COR-L47 (cell line): ENCODE measurements around the gene NECAB2.
"Not testable (repeated sequence)": the region's sequence is repeated elsewhere in the genome, so short reads cannot be mapped to it uniquely, and the experiment has no call there.

ENCODE experiments used
- DNase-seq: peaks from one replicate; lab custom pipeline; 2025; lab: John Stamatoyannopoulos, UW

The NECAB2 gene

DNA sequence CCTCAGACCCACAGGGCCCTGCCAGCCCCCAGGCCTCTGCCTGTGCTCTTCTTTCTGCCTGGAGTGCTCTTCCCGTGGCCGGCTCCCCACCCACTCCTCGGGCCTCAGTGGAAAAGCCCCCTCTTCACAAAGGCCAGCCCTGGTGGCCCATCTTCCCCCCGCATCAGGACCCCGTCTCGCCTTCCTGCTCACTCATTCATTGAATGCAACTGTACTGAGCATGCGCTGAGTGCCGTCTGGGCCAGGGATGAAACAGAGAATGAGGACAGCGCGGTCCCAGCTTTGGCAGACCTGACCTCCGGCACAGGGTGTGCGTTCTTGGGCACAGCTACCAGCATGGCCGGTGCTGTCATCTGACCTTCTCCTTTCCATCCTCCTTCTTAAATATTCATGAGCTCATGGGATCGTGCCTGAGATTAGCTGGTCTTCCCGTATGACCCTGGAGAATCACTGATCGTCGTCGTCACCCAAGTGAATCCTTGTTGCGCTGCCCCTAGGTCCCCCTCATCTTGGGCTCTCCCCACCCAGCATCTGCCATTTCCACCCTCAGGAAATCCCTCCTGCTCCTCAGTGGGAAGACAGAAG, 31.4 kb upstream of the NECAB2 start:
- no peak for DNase-seq

DNA sequence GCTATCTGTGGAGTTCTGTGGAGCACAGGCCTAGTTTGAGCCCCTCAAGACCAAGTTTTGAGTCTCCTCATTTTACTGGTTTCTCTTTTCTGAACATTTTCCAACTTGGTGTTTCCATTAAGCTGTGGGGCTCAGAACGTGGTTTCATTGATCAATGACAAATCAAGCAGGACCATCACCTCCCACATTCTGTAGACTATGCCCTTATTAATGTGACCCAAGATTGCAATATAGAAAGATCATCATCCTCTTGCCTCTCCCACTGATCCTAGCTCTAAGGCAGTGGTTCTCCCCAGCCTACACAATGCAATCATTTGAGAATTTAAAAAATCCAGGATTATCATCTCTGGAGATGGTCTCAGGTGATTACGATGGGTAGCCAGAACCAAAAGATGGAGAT, 30.8 kb upstream of the NECAB2 start:
- no peak for DNase-seq

DNA sequence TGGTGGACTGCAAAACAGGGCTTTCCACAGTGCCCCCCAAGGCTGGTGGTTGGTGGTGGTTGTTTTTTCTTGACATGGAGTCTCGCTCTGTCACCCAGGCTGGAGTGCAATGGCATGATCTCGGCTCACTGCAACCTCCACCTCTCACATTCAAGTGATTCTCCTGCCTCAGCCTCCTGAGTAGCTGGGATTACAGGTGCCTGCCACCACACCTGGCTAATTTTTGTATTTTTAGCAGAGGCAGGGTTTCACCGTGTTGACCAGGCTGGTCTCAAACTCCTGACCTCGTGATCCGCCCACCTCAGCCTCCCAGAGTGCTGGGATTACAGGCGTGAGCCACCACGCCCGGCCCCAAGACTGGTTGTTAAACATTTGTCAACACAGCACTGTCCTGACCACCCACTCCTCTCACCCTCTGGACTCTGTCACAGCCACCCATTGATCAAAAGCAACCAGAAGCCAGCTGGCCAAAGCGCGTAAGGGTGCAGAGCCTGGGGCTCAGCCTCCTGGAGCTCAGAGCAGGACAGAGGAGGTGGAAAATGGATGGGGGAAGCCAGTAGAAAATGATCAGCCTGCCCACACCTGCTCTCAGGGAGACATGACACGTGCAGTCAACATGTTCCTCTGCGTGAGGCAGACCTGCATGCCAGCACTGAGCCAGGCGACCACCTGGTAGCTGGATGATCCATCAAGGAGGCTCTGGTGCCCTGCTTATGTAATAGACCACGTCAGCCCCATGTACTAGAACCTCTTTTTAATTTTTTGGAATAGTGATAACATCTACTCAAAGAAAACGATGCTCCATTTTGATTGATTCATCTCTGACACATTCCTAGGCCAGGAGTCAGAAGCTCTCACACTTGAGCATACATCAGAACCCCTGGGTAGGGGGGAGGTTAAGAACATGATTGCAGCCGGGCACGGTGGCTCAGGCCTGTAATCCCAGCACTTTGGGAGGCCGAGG, 29.8 kb upstream of the NECAB2 start:
- DNase-seq, result no peak

DNA sequence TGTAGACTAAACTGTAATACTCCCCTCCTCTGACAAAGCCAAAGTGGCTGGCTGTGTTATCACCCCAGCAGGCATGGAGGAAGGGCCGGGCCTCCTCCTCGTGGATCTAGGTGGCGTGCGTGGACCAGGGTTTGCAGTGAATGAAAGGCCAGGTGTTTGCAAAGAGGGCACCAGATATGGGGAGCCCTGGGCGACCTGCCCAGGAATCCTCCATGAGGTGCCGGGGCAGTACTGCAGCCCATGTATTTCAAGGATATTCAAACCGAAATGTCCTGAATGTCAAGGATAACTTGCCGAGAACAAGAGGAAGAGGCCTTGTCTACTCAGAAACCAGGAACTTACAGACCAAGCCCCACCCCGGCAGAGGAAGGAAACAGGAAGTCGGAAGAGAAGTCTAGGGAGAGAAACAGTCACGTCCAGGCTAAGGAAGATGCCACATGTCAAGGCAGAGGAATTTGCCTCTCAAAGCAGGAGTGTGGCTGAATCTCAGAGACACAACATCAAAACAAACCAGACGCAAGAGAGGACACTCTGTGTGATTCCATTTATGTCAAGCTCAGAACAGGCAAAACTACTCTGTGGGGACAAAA, 28.7 kb upstream of the NECAB2 start:
- no peak for DNase-seq

DNA sequence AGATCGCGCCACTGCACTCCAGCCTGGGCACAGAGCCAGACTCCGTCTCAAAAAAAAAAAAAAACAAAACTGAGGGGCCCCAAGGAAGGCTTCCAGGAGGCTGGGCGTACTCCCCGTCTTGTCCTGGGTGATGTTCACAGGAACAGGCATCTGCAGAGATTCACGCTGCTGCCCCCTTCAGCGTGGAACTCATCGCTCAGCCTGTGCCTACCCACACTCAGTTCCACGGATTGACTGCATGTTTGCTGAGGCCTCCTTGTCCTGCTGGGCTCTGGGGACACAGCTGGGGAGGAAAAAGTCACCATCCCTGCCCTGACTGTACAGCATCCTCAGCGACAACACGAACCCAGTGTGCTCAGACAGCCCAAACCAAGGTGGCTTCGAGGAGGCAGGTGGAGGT, 27.9 kb upstream of the NECAB2 start:
- no peak for DNase-seq

DNA sequence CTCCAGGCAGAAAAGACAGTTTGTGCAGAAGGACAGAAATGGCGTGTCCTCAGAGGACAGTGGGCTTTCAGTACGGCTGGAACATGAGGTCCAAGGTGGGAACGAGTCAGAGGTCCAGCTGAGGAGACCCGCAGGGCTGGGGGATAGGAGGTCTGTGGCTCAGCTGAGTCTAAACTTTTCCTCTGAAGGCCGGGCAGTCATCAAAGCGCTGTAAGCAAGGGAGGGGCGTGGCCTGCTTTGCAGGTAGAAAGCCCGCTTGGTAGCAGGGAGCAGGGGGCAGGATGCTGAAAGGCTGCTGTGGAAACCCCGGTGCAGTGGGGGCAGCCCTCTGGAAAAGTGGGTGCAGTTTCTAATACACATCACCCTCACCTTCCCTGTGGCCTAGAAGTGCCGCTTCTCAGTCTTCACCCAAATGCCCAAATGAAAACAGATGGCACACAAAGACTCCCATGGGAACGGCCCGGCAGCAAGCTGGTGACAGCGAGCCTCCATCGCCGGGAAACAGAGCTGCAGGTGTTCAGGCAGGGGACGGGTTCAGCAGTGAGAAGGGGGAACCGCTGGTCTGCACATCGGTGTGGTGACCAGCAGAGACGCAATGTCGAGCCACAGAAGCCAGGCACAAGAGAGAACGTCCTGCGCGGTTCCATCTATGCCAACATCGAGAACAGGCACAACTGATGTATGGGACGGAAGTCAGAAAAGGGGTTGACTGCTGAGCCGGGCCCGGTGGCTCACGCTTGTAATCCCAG, 27.2 kb upstream of the NECAB2 start:
- DNase-seq, result no peak

DNA sequence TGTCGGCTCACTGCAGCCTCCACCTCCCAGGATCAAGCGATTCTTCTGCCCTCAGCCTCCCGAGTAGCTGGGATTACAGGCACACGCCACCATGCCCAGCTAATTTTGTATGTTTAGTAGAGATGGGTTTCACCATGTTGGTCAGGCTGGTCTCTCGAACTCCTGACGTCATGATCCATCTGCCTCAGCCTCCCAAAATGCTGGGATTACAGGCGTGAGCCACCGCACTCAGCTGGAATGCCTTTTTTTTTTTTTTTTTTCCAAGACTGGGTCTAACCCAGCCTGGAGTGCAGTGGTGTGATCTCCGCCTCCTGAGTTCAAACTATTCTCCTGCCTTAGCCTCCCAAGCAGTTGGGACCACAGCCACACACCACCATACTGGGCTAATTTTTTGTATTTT, 26.5 kb upstream of the NECAB2 start:
- not testable (repeated sequence) for DNase-seq

DNA sequence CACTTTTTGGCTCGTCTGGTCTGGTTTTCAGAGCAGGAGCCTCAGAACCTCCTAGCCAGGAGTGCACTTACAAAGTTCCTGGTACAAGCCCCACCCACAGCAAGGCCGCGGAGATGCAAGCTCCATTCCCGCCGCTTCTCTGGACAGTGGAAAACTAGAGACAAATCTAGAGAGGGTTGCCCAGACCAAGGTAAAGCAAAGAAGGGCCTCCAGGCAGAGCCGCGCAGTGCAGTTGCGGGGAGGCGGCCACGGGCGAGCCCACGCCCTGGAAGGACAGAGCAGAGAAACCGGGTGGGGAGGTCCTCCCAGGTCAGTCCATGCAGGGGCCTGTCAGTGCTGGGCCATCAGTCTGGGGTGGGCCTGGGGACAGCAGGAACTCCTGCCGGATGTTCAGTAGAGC, 26.0 kb upstream of the NECAB2 start:
- no peak for DNase-seq

DNA sequence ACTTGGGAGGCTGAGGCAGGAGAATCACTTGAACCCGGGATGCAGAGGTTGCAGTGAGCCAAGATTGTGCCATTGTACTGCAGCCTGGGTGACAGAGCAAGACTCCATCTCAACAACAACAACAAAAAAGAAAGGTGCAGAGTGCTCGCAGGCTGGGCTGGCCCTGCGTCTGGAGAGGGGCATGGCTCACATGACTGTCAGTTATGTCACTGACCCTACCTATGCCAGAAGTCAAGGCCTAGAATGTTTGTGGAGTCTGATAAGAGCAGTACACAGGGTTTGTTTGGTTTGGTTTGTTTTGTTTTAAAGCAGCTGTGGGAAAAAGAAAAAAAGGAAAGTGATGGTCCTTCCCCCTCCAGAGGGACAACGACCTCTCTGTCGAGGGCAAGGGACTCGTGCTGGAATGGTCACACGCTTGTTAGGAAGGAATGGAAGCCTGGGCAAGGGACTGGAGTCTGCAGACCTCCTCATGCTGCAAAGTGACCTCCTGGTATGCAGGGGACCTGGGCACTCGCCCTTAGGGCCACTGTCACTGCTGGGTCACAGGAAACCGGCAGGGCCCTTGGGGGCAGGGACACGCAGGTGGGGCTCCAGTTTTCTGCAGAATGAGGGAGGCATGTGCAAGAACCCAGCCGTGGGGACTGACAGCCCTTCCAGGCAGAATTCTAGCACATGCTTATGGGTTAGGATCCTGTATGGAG, 25.1 kb upstream of the NECAB2 start:
- no peak for DNase-seq

DNA sequence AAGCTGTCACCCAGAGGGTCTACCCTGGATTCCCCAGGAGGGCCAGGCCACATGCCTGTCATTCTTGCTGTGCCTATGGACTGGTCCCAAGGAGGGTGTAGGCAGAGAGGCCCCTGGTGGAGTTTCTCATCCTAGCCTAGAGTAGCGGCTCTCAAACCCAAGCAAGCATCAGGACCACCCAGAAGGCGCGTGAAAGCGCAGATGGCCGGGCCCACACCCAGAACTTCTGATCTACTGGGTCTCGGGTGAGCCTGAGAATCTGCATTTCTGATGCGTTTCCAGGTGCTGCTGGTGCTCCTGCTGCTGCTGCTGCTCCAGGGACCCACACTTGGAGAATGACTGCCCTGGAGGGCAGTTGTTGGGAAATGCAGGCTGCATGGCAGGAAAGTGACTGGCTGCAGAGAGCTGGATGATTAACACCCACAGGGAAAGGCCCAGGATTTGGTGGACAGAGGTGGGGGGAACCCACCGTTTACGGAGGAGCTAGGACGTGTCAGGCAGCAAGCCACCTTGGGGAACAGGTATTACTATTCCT, 24.5 kb upstream of the NECAB2 start:
- DNase-seq, result no peak

DNA sequence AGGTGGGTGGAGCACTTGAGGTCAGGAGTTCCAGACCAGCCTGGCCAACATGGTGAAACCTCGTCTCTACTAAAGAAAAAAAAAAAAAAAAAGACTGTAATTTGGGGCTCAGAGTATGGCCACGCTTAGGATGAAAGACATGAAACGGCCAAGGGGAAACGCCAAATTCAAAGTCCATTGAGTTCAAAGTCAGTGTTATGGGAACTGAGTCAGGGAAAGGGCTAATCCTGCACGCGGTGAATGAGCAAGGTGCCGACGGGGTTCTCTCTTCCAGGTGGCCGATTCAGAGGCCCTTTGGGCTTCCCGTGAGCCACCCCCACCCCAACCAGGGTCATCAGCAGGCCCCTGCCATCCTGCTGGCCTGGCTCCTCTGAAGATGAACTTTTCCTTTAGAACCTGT, 22.5 kb upstream of the NECAB2 start:
- no peak for DNase-seq

DNA sequence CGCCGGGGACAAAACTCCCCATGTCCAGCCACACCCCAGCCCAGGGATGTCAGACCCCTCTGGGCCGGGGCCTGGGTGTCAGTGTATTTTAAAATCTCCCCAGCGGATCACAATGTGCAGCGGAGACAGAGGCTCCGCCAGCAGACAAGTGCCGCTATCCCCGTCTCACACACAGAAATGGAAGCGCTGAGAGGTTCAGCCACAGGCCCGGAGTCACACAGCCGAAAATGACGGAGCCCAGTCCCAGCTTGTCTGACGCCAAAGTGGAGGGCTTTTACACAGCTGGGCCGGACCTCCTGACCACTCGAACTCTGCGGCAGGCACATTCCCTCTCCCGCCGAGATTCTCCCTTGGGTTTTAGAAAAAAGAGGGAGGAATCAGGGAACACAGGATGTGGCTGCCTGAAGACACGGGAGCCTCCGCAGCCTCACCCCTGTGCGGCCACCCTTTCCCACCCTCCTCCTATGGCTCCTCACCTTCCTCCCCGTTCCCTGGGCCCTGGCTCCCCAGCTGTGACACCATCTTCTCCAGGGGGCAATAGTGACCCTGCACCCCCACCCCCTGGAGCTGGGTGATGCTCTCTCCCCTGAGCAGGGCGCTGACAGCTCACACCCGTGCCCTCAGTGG, 21.8 kb upstream of the NECAB2 start:
- no peak for DNase-seq

DNA sequence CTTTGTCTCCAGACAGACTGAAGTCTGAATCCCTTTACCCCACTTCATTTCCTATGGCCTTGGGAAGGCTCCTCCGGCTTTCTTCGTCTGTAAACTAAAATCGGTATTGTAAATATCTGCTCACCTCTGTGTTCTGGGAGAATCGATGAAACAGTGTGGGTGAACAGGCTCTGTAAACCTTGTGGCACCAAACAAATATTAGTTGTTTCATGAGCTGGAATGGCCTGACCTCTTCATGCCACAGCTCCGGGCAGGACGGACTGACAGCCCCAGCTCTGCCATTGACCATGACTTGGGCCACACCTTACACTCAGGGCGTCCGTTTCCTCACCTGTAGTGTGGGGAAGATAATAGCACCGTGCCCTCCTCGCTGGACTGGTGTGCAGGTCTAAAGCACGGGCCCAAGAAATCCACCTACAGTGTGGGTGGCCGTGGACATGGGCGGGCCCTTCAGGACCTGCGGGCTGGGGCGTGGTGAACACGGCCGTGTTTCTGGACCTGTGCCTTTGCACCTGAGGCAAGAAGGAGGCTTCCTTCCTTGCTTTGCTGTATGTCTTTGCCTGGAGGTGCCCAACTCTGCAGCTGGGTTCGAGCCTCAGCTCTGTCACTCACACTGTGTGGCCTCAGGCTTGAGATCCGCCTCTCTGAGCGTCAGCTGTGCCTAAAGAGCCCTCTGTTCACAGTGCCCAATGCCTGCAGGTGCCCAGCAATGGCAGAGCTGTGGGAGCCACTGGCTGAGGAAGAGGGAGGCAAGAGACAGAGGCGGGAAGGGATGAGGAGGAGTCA, 21.1 kb upstream of the NECAB2 start:
- DNase-seq, result no peak

DNA sequence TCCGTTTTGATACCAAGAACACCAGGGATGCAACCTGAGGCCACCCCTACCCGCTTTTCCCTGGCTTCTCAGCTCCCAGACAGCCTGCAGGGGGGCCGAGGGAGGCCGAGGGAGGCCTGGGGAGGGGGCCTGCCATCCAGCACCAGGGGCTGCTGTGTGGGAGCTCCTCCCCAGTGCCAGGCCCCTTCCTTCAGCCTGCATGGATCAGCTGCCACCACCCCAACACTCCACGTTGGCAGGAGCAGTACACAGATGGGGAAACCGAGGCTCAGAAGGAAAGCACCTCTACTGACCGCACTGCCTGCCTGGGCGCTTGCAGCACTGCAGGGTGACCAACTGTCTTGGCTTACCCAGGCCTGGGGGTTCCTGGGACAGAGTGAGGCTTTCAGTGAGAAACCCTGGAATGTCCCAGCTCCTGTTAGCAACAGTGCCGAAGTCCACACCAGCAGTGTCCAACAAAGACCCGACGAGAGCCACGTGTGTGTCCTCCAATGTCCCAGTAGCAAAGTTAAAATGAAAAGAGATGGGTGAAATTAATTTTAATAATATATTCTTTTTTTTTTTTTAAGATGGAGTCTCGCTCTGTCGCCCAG, 20.3 kb upstream of the NECAB2 start:
- no peak for DNase-seq

DNA sequence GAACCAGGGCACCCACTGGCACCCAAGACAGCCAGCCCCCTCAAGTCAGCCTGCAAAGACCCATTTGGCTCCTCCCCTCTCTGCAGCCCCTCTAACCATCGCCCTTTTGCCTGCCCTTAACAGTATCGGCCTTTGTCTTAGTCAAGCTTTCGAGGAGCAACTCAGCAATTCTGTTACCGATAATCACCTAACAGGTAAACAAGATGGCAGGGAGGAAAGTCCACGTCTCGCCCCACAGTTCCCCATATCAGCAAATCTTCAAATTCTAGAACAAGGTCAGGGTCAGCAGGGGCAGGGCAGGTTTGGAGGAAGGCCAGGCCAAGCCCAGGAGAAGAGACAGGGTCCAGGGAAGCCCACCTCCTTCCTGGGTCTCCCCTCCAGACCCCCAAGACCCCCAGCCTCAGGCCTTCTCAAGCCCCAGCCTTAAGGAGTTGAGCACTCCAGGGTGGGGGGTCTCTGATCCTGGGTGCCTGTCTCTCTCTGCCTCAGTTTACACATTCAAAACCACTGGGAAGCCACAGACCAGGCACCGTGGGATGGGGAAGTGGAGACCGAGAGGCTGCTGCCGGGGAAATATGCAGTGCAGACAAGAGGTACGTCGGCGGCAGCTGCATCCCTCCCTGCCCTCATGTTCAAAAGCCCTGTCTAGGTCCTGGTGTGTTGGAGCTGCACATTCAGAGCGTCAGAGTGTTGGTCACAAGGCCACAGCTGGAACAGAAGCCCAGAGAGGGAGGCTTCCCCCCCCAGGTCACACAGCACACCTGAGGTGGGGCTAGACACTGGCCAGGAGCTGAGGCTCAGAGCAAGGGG, 18.9 kb upstream of the NECAB2 start:
- no peak for DNase-seq

DNA sequence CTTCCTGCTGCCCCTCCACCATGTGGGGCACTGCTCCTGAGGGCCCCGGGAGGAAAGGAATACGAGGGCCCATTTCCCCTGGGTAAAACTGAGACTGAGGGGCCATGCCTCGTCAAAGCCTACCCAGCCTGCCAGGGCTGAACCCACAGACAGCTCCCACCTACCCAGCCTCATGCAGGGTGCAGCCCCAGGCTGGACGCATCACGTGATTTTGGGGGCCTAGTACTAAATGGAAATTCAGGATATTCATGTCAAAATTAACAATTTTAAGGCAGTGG, 18.4 kb upstream of the NECAB2 start:
- no peak for DNase-seq

DNA sequence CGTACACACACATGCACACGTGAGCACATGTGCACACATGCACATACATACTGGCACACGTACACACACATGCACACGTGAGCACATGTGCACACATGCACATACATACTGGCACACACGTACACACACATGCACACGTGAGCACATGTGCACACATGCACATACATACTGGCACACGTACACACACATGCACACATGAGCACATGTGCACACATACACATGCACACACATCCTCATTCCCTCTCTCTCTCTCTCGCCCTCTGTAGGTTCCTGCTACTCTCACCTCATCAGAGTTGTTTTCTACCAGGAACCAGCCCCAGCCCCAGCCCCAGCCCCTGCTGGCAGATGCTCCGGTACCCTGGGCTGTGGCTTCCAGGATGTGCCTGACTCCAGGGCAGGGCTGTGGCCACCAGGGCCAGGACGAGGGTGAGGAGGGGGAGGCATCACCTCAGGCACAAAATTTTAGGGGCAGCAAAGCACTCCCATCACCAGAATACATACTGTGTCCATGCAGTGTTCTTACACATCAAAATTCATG, 17.1 kb upstream of the NECAB2 start:
- DNase-seq, result not testable (repeated sequence)

DNA sequence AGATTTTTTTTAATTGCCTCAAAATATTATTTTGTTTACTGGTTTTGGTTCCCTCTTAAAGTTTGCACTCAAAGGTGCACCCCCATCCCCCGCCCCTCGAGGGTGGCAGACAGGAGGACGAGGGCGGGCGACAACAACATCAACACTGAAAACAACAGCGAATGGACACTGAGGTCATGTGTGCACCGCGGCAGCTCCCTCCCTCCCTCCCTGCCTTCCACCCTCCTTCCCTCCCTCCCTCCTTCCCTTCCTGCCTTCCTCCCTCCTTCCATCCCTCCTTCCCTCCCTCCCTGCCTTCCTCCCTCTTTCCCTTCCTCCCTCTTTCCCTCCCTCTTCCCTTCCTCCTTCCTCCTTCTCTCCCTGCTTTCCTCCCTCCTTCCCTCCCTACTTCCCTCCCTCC, 16.5 kb upstream of the NECAB2 start:
- DNase-seq, result no peak

DNA sequence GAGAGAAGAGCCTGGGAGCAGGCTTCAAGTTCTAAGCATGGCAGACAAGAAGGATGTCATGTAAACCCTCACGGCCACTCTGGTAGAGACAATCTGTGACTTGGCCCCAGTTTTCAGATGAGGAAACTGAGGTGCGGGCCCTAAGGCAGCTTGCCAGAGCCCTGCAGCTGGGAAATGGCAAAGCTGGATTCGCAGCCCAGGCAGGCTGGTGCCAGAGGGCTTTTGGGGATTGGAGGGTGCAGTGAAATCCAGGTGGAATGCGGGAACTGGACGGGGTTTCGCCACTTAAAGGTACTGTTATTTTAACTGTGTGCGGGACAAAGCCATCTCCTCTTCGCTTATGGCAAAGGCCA, 15.5 kb upstream of the NECAB2 start:
- no peak for DNase-seq
